ENCODE results near the gene GNB1L.

GRCh38 chr22:19733755-19734154 is 120.9 kb downstream of the GNB1L start:
- no peak for TF ChIP-seq ETV6 (CRISPR knock-in tag; IDR thresholded peaks at IDR 0.05)
- TF ChIP-seq CTCF (IDR thresholded peaks at IDR 0.05) = no peak
- TF ChIP-seq FOXP4 (CRISPR knock-in tag; IDR thresholded peaks at IDR 0.05) = no peak
- TF ChIP-seq HMGXB4 (CRISPR knock-in tag; IDR thresholded peaks at IDR 0.05) = no peak
- no peak for TF ChIP-seq FOXJ3 (CRISPR knock-in tag; IDR thresholded peaks at IDR 0.05; ENCODE audit: borderline replicate concordance)
- TF ChIP-seq KAT7 (CRISPR knock-in tag; IDR thresholded peaks at IDR 0.05; ENCODE audit: borderline replicate concordance) = no peak

All from WTC11 (cell line).